Measurements from ENCODE around the gene GJA4. TPM values are rescaled to one million over a fixed set of nuclear protein-coding genes. Genes with fewer than 3 reads are reported as not detected.

GJA4 gene
- total RNA-seq, 2 experiments from 2014 or later: not detected

DNA sequence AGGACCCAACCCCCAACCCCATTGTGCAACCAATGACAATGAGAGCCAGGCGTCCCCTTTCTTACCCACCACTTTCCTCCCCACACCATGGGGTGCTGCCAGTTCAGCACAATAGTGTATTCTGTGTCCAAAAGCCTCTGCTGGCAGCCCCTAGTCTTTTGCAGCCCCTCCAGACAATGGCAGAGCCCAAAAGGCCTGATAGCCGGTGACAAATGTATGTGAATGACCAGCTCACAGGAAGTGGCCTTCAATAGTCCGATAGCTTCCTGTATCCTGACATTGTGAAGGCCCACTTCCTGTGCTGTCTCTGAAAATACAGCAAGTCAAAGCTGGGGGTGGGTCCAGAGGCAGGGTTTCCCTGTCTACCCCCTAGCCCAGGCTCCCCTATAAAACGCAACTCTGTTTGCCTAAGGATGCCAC lies 50.2 kb downstream of the GJA4 start:
- Mint-ChIP-seq H3K27ac (peak overlapping the region; percentile 55), H3K4me3 (peak overlapping the region; percentile 9), H3K9me3 (no peaks in the 10 kb centered on the region), H3K27me3 (no peaks in the 10 kb centered on the region), H3K4me1 (peaks cover 12% of the 10 kb centered on the region), H3K36me3 (peaks cover 6% of the 10 kb centered on the region)
- no peak for ATAC-seq (ENCODE audit: low read depth)
- POLR2A ChIA-PET: no interaction called here
- DNase-seq: no peak

DNA sequence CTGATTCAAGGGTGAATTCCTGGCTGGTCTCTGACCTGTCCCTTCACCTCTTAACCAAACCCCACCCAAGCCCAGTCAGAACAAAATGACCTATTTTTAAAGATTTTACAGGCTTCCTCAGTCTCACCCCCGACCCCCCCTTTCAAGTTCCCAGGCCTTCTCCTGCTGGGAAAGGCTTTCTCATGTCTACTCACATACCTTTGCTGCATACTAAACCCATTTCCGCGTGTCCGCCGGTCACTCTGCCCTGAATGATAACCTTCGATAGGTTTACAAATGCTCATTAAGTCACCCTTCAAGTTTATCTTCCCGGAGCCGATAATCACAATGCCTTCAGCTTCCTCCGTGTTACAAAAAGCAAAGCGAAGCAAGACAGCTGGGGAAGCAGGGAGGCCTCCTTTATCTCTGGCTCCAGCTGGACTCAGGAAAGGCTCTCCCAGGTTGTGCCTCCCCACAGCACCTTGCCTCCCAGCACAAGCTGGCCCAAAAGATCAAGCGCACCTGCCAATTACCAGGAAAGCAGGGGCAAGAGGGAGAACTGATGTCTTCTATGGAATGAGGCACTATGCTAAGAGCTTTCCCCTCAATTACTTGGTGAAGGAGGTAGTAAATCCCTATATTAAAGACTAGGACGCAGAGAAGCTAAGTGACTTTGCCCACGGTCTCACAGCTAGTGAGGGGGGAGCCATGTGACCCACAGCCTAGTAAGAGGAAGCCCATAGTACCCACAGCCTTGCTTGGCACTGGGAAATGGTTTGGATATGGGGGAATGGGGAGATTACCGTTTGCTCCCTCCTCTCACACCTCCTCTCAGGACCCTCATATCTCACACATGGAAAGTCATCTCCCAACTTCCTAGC lies 50.8 kb downstream of the GJA4 start:
- POLR2A ChIA-PET: no interaction called here
- DNase-seq: no peak
- Mint-ChIP-seq H3K9me3 (no peaks in the 10 kb centered on the region), H3K36me3 (peaks cover 11% of the 10 kb centered on the region), H3K4me3 (peak overlapping the region; percentile 9), H3K4me1 (peaks cover 12% of the 10 kb centered on the region), H3K27me3 (no peaks in the 10 kb centered on the region), H3K27ac (peak overlapping the region; percentile 55)
- no peak for ATAC-seq (ENCODE audit: low read depth)

DNA sequence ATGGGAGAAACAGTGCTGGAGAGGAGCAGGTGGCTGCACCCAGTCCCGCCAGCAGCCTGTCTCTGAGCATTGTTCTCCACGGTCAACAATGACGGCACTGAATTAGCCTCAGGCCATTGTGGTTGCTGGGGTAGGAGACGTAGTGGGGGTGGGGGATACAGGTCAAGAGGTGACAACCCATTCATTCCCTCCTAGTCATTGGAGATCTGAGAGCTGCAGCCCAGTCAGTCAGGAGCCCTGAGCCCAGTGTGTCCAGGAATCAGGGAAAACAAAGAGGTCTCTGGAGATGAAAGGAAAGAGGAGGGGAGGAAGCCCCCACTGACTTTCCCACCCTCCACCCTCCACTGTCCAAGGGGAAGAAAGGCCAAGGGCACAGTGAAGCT lies 51.4 kb downstream of the GJA4 start:
- Mint-ChIP-seq H3K9me3 (no peaks in the 10 kb centered on the region), H3K36me3 (peaks cover 14% of the 10 kb centered on the region), H3K4me1 (peaks cover 12% of the 10 kb centered on the region), H3K4me3 (no peak overlapping the region), H3K27me3 (no peaks in the 10 kb centered on the region), H3K27ac (no peak overlapping the region)
- DNase-seq (no peak), ATAC-seq (ENCODE audit: low read depth) (no peak)
- POLR2A ChIA-PET: no interaction called here

Other genes starting within 250 kb of the GJA4 start
- gene GJB5, start 38.0 kb upstream of the GJA4 start, total RNA-seq: not detected
- gene GJB4, start 33.3 kb upstream of the GJA4 start, total RNA-seq: not detected
- gene GJB3, start 11.8 kb upstream of the GJA4 start, total RNA-seq: not detected
- 10 to 100 TPM; 51.9 to 53.0 TPM for gene SMIM12, start 66.8 kb downstream of the GJA4 start, total RNA-seq
- under 1 TPM; 0.45 to 0.55 TPM for gene DLGAP3, start 136.7 kb downstream of the GJA4 start, total RNA-seq
- gene TMEM35B, start 192.3 kb downstream of the GJA4 start, total RNA-seq: 10 to 100 TPM; 38.0 to 39.9 TPM
- 10 to 100 TPM; 21.5 to 29.8 TPM for gene ZMYM6, start 238.9 kb downstream of the GJA4 start, total RNA-seq